22Rv1 (cell line): ENCODE measurements around the gene CLMP.

Experiments
- CTCF ChIP-seq: fragments of 450-650 bp; IDR thresholded peaks from 2 replicates; pipeline ENCODE4 v1.5.1; 2017; ENCODE audit warnings: mild to moderate bottlenecking
- ZFX ChIP-seq: fragments of 450-650 bp; IDR thresholded peaks from 2 replicates; pipeline ENCODE4 v1.6.1; 2017; ENCODE audit warnings: antibody characterized with exemption, borderline replicate concordance

DNA sequence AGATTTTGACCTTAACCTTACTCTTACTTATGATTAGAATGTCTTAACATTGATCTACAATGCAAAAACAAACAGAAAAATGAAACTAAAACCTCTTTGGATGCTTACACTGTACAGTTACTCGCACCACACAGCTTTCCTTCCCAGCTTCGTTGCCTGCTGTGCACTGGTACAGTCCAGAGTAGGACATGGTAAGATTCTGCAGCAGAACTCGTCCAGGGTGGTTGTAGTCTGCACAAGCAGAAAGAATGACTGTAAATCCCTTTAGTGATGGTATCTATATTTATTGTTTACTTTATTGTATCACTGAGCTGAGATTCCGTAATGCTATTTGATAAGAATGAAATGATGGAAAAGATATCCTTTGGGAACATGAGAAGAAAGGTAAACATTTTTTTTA is 112.1 kb downstream of the CLMP start:
- TF ChIP-seq CTCF (no peak), ZFX (no peak)
